GM19397 (cell line): Measurements from ENCODE around the gene ANO8.

Source experiments
- ATAC-seq: cut with Tn5 transposase; IDR thresholded peaks from one replicate; pipeline ENCODE4 v1.9.1; 2021; ENCODE audit warnings: mild to moderate bottlenecking, moderate library complexity; ENCODE audit not compliant: unreplicated experiment

Gene ANO8

DNA sequence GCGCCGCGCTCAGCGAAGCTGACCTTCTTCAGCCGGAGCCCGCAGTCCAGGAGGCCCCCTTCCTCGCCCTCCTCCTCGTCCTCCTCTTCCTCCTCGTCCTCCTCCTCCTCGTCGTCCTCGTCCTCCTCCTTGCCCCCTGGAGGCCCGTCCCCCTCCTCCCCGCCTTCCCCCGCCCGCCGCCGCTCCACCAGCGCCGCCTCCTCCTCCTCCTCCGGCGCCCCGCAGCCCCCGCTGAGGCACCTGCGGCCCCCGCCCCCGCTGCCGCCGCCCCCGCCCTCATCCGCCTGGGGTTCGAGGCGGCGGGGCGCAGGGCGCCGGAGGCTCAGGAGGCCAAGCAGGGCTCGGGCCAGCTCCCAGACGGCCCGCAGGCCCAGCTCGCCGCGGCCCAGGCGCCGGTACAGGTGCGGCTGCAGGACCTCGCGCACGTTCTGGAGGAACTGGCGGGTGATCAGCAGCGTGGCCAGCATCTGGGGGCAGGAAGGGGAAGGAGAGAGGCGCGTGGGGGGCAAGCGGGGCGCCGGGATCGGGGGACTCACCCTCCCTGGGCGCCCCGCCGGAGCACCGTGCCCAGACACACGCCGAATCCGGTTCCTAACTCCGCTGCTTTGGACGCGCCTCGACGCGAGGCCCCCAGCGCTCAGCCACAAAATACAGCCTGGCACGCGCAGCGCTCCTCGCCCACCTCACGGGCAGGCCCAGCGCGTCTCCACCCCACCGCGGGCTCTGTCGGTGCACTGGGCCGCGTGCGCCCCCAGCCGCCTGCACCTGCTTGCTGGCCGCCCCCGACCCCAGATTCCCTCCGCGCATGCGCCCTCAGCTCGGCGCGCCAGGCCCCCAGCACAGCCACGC is 5.9 kb downstream of the ANO8 start:
- no peak for ATAC-seq

DNA sequence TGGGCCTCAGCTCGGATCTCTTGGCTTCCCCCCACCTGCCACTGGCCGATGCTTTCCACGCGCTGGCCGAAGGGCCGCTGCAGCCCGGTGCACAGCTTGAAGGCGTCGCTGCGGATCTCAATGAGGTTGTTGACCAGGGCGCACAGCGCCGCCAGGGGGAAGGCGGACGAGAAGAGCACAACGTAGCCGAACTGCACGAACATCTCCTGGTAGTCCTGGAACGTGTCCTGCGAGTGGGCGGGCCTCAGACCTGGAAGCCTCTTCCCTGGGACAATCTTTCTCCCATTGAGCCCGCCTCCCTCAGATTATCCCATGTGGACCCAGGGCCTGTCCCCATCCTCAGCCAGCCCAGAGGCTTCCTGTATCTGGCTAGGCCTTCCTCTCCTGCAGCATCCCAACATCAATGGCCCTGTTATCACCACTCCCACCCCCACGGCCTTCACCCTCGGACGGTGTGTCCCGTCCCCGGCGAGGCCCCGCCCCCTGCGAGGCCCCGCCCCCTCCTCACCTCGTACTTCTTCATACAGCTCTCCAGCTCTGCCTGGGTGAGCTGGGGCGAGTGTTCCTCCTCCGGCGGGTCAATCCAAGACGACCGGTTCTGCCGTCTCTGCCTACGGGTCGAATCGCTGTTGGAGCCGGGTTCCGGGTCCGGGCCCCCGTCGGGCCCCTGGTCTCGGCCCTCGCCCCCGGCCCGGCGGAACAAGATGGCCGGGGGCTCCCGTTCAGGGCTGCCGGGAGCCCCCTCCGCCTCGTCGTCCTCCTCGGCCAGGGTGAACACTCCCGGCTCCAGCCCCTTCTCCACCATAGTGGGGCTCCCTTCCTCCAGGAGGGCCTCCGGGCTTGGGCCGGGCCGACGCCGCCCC is 6.8 kb downstream of the ANO8 start:
- ATAC-seq, result no peak

DNA sequence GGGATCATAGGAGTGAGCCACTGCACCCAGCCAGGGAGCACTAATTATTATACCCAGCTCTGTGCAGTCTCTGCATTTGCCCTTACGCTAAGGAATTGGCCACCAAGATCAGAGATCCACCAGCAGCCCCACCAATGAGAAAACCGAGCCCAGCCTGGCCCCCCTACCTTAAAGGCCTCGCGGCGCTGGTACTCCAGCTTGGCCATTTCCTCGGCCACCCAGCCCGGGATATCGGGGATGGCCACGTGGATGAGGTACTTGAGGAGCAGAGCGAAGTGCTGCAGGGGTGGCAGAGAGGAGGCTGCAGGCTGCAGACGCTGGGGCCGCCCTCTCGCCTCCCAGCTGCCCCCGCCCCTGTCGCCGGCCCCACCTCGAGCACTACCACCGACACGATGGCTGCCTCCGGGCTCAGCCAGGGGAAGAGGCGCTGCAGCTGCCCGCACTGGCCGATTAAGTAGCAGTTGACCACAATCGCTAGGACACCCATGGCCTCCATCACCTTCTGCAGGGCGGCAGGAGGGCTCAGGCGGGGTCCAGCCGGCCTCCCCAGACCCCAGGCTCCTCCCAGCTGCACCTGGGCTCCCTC is 7.5 kb downstream of the ANO8 start:
- no peak for ATAC-seq

DNA sequence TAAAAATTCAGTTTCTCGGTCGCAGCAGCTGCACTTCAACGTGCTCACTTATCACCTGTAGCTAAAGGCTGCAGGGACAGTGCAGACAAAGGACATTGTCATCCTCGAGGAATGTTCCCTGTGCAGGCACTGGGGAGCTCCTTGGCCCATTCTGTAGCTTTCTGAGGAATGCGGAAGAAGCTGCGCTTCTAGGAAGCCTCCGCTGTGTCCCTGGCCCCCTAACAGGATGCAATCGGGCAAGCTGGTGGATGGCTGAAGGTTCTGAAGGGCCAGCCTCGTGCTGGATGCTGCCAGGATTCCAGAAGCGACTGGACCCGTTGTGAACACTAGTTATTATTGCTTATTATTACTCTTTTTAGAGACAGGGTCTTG is 8.1 kb downstream of the ANO8 start:
- ATAC-seq, result no peak

DNA sequence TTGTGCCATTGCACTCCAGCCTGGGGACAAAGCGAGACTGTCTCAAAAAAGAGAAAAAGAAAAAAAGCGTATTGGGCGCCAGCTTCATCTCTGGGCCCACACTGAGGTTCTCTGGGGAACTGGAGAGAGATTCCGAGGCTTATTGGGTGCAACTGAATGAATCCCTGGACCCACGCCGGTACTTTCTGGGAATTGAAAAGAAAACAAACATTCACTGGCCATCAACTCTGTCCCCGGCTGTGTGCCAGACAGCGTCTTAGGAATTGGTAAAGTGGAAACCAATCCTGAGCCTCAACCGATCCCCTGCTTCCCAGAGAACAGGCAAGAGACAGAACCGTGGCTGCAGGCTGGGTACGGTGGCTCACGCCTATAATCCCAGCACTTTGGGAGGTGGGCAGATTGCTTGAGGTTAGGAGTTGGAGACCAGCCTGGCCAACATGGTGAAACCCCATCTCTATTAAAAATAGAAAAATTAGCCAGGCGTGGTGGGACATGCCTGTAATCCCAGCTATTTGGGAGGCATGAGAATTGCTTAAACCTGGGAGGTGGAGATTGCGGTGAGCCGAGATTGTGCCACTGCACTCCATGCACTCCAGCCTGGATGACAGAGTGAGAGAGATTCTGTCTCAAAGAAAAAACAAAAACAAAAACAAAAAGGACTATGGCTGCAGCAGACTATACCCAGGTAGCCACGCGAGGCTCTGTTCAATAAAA is 8.6 kb downstream of the ANO8 start:
- no peak for ATAC-seq

DNA sequence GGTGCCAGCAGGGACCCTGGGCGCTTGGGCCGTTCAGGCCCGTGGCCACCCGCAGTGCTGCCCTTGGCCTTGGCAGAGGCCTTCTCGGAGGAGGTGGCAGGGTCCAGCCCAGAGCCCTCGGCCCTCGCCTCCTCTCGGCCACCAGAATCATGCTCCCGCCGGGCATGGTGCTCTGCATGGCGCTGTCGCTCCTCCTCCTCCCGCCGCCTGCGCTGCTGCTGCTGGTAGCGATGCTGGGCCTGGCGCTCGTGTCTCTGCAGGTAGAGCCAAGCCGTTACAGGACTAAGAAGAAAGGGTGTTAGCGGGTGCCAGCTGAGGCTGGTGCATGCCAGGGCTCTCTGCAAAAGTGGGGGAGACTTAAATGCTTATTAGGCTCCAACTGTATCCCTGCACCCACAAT is 9.5 kb downstream of the ANO8 start:
- no peak for ATAC-seq

DNA sequence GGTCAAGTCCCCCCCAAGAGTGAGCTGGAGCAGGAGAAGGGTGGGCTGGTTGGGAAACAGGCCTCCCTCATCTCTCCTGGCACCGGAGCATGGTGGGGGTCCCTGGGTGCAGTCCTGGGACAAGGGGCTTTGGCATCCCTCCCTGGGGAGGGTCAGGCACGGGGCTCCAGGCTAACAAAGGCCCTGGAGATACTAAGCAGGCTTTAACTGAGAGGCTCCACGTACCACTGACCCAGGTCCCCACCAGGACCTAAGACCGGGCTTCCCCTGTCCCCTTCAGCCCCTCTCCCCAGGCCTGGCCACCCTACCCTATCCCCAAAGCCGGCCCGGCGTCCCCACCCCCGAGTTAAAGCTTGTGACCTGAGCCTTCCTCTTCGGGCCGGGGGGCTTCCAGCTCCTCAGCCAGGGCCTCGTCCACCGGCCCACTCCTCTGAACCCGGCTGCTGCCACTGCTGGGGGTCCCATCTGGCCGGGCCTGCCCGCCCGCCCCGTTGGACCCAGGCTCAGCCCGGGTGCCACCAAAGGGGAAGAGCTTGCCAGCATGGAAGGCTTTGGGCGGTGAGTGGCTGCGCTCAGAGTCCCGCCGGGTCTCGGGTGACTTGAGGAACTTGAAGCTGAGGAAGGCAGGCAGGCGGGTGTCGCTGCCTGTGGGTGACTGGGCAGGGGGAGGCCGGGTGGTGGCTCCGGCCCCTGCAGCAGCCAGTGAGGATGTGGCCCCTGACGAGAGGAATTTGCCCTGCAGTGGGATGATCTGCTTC is 10.1 kb downstream of the ANO8 start:
- ATAC-seq, result no peak

DNA sequence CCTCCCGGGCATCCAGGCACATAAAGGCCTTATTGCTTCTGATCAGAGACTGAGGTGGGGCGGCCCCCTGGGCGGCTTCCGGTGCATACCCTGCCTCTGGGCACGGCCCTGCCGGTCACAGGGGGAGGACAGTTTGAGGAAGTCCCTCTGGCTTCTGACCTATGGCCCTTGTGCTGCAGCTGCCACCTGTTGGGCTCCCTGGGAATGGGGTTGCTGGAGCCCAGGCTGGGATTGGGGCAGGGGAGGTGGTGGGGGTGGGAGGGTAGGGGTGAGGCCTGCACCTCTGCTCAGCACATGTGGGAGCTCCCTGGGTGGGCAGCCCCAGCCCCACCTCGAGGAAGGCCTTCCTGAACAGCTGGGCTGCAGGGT is 10.7 kb downstream of the ANO8 start:
- no peak for ATAC-seq

DNA sequence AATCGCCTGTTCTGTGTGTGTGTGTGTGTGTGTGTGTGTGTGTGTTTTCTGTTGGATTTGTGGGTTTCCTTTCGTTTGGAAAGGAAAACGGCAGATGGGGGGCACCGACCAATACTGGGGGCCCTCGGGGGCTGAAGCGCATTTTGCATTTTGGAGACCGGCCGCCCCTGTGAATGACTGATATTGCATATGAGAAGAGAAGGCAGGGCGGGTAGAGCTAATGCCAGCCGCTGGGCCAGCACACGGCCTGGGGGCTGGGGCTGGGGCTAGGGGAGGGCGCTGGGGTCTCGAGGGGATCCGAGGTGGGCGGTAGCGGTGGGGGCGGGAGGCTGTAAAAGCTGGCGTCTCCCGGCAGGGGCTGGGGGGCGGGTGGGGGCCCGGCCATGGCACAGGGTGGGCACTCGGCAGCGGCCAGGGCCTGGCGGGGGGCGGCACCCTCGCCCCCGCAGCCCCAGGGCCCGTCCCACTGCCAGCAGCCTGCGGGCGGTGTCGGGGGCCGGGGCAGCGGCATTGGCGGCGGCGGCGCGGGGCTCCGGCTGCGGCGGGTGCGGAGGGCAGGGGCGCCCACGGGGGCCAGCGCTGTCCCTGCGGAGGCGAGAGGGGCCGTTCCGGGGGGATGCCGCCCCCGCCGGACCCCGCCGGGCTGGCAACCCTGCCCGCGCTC is 11.2 kb downstream of the ANO8 start:
- no peak for ATAC-seq

DNA sequence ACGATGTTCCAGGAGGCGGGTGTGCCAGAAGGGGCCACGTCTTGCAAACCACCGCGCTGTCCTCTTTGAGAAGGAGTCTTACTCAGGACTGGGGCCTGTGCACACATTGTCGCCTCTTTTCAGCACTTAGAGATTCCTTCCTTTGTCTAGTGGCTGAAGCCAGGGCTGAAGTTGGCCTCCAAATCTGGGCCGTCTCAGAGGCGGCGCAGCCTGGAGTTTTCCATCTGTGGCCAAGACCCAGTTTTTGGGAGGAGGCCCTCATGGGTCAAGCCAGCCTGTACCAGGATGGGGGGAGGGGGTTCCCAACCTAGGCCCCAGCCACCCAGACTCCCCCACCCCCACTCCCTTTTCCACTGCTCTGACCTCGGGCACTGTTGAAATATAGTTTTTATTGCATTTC is 11.8 kb downstream of the ANO8 start:
- ATAC-seq, result no peak

DNA sequence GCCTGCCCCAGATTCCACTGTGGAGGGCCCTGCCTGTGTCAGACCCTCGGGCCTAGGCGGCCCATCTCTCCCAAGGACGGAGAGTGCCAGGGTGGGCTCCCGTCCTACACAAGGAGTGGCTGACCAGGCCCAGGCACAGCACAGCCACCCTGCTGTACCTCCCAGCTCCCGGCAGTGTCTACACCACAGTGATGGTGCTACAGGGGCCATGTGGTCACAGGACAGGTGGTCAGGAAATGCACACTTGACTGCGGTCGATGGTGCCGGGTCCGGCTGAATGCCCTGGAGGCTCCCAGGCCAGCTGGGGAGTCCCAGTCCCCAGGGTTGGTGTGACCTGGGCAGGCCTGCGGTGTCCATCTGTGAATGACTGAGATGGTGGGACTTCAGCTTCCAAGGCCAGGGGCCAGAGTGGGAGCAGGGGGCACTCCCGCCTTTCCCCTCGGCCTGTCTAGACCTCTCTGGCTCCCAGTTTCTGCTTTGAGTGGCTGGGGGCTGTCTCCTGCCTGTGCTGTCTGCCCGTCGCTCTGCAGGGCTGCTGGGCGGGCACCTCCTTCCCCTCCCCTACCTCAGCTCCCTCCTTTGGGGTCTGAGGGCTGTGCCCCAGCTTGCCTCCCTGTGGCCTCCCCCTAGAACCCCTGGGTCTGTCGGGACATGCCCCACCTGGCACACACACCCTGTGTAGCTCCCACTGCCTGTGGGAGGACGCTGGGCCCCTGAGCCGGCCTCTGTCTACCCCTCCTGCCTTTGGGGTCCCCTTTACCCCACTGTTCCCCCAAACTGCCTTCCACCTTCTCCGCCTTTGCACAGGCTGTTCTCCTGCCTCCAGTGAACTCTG is 12.8 kb downstream of the ANO8 start:
- ATAC-seq, result no peak

DNA sequence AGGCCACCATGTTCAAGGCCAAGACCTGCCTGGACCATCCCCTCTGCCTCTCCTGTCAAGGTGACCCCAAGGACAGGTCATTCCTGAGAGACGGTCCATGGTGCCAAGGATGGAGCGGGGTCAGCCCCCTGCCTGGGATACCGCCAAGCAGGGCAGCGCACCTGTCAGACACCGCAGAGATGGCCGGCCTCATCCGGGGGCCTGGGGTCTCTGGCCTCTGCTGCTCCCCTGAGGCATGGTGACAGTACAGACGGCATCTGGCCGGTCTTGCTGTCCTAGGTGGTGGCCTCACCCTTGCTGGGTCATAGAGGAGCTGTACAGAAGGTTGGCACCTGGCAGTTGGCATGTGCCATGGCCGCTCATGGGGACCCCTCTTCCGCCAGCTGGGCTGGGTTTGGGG is 14.2 kb downstream of the ANO8 start:
- ATAC-seq, result no peak

DNA sequence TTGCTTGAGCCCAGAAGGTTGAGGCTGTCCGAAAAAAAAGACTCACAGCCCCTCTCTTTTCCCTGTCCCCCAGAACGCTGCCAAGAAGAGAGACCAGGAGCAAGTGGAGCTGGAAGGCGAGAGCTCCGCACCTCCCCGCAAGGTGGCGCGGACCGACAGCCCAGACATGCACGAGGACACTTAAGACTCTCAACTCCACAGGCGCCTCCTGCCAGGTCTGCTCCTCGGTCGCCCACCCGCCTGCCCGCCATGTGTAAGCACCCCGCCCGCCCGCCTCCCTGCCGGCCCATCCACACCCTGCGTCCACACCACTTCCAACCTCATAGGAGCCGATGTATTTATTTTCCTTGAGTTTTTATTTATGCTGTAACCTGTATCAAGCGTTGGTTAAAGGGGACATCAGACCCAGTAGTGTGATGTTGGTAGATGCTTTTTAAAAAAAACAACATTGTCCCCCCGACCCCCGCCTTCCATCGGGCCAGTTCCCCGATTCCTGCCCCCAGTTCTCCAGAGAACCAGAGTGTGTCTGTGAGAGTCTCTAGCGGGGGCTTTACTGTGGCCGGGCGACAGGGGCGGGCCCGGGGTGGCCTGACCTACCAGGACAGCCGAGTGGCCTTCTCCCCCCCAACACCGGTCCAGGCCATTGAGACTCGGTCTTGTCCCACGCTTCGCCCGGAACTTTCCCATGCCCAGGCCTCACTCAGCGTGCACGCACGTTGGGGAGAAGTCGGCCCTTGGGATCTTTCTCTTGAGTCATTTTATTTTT is 15.0 kb downstream of the ANO8 start:
- ATAC-seq, result no peak

DNA sequence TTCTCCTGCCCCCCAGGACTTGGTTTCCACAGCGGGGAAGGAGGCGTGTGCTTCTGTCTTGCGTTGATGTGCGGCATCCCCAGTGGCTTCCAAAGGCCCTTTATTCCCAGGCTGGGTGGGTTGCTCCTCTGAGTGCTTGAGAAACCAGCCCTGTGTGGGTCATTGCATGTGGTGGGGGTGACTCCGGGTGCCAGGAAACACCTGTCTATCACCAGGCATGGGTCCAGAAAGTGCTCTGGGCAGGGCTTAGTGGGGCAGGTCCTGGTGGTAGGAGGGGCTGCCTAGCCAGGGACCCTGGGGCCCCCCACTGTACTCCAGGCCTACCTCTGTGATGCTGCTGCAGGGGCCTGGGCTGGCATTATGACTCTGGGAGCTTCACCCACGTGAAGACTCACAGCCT is 15.7 kb downstream of the ANO8 start:
- no peak for ATAC-seq

DNA sequence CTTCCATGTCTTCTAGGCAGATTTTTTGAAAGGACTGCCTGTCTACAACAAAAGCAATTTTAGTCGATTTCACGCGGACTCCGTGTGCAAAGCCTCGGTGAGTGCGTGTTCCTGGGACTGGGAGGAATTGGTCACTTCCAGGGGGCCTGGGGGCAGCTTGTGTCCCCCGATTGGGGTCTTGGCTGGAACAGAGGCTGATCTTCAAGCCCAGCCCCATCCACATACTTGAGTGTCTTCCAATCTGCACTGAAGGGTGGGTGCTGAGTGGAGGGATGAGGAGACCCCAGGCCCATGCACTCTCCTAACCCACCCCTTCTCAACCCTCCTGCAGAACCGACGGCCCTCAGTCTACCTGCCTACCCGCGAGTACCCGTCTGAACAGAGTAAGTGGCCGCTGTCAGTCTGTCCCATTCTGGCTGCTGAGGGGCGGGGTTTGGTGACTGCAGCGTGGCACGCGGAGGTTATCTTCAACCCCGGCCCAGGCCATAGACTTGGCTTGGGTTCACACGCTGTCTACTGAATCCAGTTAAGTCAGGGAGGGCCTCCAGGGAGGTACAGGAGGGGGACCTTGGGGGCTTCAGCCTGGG is 20.6 kb downstream of the ANO8 start:
- no peak for ATAC-seq

DNA sequence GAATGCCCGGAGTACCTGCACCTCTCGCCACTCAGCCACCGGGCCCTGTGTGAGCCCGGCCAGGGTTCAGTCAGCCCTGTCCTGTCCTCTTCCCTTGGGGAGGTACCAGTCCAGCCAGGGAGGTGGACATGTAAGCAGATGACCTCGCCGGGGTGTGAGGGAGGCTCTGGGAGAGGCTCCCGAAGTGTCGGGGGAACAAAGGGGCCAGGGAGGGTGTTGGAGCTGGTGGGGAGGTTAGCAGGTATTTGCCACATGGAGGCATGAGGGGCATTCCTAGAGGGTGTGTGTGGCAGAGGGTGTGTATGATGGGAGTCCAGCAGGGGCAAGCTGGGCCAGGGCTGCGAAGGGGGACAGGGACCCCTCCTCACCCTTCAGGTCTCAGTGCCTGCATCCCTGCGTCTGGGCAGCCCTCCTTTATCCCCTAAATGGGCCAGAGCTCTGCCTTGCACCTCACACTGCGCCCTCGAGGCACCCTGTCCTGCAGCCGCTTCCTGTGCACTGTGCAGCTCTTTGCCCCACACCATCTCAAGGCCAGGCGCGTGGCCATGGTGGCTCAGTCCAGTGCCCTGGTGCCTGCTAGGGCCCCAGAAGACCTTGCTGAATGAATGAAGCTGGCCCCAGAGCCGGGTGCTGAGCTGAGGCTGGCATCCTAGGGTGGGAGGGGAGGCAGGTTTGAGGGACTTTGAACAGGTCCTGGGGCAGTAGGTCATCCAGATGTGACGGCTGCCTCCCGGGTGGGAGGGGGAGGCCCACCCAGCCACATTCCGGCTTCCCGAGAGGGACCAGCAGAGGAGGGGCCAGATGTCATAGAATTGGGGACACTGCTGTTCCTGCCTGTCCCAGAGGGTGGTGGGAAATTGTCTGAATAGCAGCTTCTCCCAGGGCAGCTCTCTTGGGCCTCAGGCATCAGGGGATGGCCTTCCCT is 22.2 kb downstream of the ANO8 start:
- ATAC-seq, result no peak
